ENCODE measurements around the gene GPR78.

GPR78 gene

DNA sequence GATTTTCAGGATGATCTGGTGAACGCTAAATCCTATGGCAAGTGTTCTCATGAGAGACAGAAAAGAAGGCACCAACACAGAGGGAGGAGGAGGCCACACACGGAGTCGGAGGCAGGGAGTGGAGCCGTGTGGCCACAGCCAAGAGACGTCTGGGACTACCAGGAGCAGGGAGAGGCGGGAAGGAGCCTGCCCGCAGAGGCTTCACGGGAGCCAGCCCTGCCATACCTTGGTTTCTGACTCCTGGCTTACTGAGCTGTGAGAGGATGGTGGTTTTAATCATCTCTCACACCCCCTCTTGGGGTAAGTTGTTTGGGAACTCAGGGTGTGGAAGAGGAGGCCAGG, 33.5 kb upstream of the GPR78 start:
- no peak for DNase-seq (ENCODE audit: low read depth, low spot score)

DNA sequence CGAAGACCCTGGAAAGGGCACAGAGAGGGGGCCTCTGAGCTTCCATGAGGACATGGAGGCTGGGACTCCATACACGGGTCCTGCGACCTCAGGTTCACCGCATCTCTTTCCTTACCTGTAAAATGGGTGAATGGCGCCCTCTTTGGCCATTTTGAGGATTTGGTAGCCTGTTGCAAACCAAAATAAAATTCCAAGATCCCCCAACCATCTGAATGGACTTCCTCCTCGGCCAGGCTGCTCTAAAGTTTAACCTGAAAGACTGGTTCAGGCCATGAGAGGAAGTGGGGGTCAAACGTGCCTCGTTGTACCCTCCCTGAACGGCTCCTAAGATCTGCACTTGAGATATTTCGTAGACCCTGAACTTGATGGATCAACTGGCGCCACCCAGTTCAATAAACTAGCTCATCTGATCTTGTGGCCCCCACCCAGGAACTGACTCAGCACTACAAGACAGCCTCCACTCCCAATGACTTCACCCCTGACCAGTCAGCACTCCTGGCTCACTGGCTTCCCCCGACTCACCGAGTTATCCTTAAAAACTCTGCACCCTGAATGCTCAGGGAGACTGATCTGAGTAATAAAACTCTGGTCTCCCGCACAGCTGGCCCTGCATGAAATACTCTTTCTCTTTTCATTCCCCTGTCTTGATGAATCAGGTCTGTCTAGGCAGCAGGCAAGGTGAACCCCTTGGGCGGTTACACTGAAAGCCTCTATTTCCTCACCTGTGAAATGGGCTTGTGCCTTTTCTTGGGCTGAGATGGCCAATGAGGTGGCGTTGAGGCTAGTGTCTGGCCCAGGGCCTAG, 32.9 kb upstream of the GPR78 start:
- no peak for DNase-seq (ENCODE audit: low read depth, low spot score)

DNA sequence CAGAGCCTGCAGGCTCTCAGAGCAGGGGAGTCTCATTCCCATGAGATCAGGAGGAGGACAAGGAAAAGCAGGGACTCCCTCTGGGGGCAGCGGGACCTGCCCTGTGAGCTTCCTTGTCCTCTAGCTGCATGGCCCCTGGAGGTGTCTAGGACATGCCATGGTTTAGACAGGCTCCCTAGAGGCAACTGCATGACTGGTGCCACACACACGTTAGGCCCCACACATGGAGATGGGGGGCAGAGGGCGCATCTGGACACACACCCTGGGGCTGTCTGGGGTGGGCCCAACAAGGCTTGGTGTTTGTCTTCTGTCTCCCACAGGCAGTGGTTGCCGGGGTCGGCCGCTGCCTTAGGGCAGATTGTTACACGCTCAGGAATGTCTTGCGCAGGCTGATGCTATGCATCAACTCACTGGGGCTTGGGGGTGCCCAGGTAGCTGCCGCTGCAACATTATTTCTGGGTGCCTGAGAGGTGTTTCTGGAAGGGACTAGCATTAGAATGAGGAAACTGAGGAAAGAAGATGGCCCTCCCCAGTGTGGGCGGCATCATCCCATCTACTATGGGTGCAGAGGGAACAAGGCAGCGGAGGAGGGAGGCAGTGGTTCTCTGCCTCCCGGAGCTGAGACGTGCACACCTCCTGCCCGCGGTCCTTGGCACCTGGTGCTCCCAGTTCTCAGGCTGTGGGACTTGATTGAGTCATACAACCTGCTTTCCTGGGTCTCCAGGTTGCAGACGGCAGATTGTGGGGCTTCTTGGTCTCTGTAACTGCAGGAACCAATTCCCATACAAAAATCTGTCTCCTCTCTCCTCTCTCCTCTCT, 32.1 kb upstream of the GPR78 start:
- DNase-seq (ENCODE audit: low read depth, low spot score), result no peak

DNA sequence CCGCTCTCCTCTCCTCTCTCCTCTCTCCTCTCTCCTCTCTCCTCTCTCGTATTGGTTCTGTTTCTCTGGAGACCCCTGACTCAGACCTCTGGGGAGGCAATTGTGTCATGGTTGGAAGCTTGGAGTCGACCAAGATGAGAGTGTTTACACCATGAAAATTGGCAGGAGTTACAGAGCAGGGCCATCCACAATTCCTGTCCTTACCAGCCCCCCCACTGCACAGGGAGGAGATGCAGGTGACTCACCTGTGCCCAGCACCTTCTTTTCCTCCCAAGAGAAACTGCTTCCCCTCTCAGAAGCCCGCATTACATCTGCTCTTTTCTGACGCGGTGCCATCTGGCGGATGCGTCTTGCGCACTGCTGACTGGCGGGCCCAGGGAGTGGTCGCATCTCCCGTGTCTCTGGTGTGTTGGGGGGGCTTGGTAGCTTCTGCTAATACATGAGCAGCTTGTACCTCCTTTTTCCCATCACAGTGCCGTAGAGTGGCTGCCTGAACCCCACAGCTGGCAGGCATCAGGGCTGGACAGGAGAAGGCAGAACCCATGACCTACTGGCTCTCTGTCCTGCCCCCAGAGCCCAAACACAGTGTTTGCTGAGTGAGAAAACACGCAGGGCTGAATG, 31.4 kb upstream of the GPR78 start:
- no peak for DNase-seq (ENCODE audit: low read depth, low spot score)

DNA sequence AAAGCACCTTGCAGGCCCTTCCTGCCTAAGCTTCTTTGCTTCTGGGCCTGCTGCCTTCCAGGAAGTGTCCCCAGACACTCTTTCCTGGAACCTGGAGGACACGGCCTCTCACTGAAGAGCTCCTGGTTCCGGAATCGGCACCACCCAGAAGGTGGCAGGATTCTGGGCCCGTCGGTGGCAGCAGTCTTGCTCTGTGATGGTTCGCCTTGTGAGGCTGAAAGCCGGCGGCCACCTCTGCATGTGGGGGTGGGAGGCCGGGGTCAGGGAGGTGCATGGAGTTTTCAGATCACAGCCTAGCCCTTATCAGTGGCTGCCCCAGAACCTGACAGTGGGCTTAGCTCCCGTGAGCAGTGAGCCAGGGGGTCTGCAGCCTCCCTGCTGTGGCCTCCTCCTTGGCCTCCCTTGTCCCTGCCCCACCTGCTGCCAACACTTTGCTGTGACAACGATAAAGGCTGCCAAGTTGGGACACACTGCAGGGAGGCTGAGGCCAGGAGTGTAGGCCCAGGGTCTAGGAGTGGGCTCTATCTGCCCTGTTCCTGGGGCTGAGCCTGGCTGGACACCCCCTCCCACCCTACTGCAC, 30.8 kb upstream of the GPR78 start:
- no peak for DNase-seq (ENCODE audit: low read depth, low spot score)

DNA sequence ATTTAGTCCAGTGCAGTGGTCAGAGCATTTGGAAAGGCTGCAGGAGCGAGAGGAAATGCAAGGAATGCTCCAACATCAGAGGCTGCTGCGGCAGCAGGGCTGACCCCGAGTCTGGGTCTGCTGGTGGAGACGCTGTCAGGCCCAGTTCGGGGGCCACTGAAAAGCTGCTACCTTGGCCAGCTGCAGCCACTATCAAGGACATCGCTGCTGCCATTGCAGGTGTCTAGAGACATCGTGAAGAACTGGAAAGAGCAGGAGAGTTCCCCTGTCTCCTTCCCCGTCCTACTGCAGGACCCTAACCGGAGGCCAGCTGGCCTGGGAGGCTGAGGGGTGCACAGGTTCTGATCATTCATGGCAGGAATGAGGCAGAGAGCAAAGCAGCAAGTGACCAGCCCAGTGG, 29.5 kb upstream of the GPR78 start:
- DNase-seq (ENCODE audit: low read depth, low spot score), result no peak

DNA sequence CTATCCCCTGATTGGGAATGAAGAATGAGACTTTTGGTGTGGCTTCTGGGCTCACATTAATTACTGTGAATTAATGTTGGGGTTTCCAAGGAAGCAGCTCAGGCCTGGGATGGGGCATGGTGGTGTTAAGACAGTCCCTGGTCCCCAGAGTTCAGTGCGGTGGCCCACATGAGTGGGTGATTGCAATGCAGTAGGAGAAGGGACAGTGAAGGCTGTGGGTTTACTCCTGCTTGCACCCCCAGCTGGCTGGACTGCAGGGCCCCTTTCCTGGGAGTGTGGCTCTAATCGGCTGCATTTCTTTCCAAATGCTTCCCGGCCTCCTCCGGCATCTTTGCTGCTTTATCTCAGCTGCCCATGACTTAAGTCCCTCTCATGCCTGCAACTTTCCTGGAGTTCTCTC, 28.2 kb upstream of the GPR78 start:
- DNase-seq (ENCODE audit: low read depth, low spot score), result no peak

DNA sequence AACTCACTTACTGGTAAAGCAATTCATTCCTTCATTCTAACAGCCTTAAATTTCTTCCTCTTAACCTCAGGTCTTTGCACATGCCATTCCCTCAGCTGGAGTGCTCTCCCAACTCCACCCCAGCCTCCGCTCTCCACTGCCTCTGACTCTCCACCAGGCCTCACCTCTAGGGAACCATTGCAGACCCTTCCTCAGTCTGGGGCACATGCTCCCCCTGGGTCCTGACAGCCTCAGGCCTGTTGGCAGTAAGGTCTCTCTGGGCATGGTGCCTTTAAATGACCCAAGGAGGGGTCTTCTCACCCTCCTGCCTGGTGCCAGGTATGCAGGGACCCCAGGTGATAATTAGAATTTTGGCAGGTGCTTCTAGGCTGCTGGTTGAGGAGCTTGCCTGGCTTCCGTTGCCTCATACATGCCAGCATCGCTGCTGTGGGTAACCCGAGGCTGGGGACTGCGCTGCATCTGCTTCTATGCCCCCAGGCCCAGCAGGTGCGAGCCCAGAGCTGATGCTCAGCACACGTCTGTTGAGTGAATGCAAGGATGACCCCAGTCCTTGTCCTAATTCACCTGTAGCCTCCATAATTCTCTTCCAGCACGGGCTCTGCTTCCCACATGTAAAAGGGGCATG, 27.5 kb upstream of the GPR78 start:
- DNase-seq (ENCODE audit: low read depth, low spot score), result no peak

DNA sequence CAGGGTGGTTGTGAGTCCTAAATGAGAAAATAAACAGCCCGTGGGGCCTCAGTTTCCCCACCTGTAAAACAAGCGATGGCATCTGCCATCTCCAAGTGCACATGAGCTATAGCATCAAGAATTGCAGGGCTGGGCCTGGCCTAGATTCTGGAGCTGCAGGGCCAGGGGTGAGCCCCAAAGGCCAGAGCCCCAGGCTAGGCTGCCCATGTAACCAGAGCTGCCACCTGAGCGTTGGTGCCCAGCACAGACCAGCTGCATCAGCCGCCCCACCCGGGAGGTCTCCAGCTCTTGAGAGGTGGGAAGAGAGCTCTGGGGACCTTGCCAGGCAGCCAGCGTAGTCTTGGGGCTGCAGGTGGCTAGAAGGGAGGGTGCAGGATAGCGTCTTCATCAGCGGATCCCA, 27.0 kb upstream of the GPR78 start:
- no peak for DNase-seq (ENCODE audit: low read depth, low spot score)

DNA sequence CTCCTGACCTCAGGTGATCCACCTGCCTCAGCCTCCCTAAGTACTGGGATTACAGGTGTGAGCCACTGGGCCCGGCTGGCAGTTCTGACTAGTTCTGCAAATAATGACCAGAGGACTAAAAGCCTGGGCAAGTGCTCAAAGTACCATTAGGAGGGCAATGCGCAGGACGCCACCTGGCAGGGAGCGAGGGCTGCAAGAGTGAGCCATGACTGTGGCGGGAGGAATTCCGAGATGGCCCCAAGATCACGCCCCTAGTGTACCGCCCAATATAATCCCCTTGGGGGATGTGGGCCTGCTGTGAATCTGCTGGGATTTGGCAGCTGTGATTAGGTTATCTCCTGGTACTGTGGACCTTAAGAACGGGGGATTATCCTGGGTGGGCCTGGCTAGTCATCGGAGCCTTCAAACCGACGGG, 26.2 kb upstream of the GPR78 start:
- DNase-seq (ENCODE audit: low read depth, low spot score), result no peak

DNA sequence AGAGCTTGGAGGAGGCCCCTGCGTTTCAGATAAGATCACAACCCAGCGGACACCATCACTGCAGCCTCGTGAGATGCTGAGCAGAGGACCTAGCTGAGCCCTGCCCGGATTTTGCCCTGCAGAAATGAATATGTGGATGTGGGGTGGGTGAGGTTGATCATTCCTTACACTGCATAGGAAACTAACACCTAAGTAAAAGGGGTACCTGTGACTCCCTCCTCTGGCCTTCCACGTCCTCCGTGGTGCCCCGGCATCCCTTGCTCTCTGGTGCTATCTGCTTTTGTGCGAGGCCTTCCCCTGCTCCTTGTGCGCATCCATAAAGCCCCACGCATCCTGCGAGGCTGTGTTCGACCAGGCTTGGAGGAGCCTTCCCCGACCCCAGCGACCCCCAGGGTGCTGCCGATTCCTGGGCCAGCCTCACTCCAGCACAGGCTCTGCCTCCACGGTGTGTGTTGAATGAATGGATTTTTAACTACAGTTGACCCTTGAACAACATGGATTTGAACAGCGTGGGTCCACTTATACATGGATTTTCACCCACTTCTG, 25.6 kb upstream of the GPR78 start:
- no peak for DNase-seq (ENCODE audit: low read depth, low spot score)

DNA sequence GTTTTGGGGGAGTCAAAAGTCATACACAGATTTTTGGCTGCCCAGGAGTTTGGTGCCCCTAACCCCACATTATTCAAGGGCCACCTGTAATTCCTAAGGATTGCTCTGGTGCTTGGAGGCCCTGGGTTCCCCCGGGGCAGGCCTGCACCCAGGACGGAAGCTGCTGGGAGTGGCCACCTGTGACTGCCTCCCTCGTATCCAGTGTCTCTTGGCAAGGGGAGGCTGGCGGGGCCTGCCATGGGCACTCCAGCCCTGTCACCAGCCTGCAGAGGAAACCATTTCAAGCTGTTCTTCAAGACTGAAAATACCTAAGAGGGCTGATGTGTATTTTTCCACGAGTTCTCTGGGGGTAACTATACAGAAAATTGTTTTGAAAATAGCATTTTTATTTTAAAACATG, 24.5 kb upstream of the GPR78 start:
- no peak for DNase-seq (ENCODE audit: low read depth, low spot score)

DNA sequence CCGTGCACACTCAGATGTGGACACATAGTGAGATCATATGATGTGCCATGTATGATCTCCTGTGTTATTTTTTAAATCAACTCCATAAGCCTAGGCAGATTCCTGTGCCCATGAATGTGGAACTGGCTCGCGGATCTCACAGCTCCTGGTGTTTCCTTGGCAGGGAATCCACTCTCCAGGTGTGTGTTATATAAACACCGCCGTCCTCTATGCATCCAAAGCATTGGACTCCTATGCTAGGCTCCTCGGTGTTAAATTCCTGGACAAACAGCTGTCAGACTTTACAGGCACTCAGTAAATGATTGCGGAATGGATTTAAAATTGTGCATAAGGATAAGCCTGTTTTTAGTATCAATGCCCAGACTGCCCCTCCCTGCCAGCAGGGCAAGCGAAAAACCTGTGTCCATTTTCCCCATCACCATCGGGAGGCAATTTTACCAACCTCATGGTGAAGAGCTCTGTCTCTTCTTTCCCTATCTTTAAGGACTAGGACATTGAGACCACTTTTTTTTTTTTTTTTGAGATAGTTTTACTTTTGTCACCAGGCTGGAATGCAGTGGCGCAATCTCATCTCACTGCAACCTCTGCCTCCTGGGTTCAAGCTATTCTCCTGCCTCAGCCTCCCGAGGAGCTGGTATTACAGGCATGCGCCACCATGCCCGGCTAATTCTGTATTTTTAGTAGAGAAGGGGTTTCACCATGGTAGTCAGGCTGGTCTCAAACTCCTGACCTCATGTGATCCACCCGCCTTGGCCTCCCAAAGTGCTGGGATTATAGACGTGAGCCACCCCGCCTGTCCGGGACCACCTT, 23.6 kb upstream of the GPR78 start:
- DNase-seq (ENCODE audit: low read depth, low spot score), result no peak

DNA sequence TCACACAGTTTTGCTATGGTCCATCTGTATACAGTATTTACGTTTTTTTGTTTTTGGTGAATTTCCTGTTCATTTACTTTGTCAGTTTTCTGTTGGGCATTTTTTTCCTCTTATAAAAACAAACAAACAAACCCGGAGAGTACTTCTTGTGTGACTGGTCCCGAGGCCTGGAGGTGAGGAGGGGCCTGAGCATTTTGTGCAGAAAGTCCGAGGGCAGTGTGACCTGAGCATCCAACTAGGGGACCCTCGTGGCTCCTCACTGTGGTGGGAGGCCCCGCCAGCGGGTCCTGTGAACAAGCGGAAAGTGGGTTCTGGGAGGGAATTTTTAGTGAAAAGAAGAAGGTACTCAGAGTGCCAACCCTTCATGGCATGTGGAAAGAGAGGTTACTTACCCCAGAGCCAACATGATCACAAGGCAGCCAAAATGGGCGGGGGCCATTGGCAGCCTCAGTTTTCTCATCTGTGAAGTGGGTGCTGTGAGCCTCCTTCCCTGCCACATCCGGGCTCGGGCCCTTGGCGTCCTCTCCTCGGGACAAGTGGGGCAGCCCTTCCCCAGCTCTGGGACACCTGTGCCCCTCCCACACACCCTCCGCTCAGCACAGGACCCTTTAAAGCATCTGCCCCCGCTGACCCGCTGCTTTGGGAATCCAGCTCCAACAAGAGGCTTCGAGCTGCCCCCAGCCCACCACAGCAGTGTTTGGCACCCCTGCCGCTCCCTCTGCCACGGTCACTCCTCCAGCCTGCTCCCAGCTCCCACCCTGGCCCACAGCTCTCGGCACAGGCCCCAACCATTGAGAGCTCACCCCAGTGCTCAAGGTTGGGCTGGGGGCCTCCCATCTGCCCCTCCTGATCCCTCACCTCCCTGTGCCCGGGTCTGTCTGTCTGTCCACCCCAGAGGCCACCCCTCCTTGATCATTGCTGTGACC, 22.8 kb upstream of the GPR78 start:
- DNase-seq (ENCODE audit: low read depth, low spot score), result no peak

DNA sequence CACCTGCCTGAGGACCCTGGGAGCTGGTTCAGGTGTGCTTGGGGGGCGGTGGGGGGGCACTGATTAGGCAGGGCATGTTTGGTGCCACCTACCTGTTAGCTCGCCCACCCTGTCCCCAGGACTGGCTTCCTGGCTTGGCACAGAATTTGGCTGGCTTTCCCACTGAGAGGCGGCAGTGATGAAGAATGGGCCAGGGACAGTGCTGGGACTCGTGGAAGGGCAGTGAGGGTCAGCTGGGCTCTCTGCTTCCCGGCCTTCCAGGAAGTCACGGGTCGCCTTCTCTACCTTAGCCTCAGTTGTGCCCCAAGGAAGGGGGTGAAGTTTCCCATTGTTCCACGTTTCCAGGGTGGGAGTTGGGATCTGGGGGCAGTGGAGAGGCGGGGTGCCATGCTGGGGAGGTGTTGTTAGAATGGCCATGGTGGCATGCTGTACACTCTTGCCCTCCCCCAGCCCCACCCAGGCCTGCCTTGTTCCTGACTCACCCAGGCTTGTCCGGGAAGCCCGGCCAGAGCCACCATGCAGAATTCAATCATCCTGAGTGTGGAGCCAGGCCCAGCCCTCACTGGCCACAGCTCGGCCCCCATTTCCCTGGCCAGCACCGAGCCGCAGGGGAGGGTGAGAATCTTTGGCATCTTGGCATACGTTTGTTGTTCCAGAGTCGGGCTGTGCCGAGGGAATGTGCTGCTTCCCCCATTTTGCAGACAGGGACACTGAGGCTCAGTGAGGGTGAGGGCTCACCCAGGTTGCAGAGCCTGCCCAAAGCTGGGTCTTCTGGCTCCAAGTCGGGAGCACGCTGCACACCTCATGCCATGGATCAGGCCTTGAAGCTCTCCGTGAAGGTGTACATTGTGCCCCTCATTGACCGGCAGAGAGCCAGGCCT, 21.9 kb upstream of the GPR78 start:
- DNase-seq (ENCODE audit: low read depth, low spot score), result no peak

DNA sequence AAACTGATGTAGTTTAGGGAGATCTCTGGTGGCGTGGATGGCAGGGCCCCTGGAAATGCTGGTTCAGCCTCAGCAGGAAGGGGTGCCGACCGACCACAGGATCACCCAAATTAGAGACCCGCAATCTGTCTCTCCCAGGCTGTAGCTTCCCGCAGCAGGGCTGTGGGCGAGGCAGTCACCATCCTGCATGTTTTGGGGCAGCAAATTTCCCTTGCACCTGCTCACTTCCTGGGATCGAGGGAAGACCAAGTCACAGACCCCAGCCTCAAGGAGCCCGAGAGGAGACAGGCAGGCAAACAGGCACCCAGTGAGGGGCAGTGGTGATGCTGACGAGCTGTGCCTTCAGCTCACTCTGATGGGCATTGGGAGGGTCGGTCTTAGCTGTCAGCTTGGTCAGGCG, 21.2 kb upstream of the GPR78 start:
- DNase-seq (ENCODE audit: low read depth, low spot score), result no peak

DNA sequence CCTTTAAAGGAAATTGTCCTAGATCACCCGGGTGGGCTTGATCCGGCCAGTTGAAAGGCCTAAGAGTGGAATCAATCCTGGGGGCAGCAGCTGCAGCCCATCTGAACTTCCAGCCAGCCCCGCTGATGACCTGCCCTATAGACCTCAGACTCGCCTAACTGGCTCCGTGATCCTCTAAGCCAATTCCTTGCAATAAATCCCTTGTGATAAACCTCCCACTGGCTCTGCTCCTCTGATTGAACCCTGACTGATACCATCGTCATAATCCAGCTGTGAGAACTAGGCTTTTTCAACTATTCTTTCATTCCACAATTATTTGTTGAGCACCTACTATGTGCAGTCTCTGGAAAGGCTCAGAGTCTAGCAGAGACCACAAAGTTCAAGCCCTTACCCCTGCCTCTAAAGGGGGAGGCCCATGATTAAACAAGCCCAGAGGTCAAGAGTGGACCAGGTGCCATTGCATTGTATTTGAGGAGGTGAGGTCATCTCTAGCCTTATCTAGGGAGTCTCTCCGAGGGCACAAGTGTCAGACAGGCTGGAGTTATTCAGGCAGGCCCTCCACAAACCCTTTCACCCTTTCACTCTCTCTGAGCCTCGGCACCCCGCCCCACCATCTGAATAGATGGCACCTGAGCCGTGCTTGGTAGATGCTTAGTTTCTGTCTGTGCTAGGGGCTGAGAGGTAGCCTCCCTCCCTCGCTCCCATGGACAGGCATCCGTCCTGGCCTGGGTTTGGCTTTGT, 20.5 kb upstream of the GPR78 start:
- no peak for DNase-seq (ENCODE audit: low read depth, low spot score)
